IMR-90 (cell line): ENCODE measurements around the gene DTL. TPM values are rescaled to one million over a fixed set of nuclear protein-coding genes. Genes with fewer than 3 reads are reported as not detected.

ENCODE experiments used
- ATAC-seq: fragments of 200-7000 bp; cut with Tn5 transposase; 2 replicates; pipeline ENCODE4 v1.9.1; 2020; ENCODE audit warnings: low read depth, mild to moderate bottlenecking, moderate library complexity
- BruUV-seq: library from RNA; stranded (reverse); fragments of 400-500 nt; replicated peaks from 2 replicates; lab custom pipeline; 2021; lab: Mats Ljungman, UMichigan
- CTCF ChIA-PET: fragments of 300-600 bp; formaldehyde crosslinking; extraction: SDS; loops from one replicate; lab custom pipeline; 2021; ENCODE audit warnings: antibody characterized with exemption; lab: Yijun Ruan, JAX
- POLR2A ChIA-PET: fragments of 300-600 bp; sonication (Branson Sonifier 250); formaldehyde crosslinking; loops from one replicate; lab custom pipeline; 2022; ENCODE audit warnings: antibody characterized with exemption; ENCODE audit not compliant: unreplicated experiment; lab: Charles Lee
- DNase-seq: peaks from one replicate; pipeline ENCODE4 v3.0.0; 2013
- H2AFZ ChIP-seq: replicated peaks from 2 replicates; pipeline ENCODE3; 2013; ENCODE audit warnings: low read length, mild to moderate bottlenecking; ENCODE audit not compliant: poor library complexity
- H2AK5ac ChIP-seq: 2 replicates; pipeline ENCODE4 v1.6.1; 2013; ENCODE audit warnings: low read depth, low read length, inconsistent platforms
- H2AK9ac ChIP-seq: replicated peaks from 2 replicates; pipeline ENCODE3; 2013; ENCODE audit warnings: mild to moderate bottlenecking, low read depth, low read length, moderate library complexity; ENCODE audit not compliant: poor library complexity
- H2BK120ac ChIP-seq: 2 replicates; pipeline ENCODE4 v1.6.1; 2013; ENCODE audit warnings: low read depth, low read length, inconsistent platforms
- H2BK15ac ChIP-seq: 3 replicates; pipeline ENCODE4 v1.6.1; 2013; ENCODE audit warnings: low read depth, low read length, inconsistent platforms
- H2BK20ac ChIP-seq: 2 replicates; pipeline ENCODE4 v1.6.1; 2013; ENCODE audit warnings: low read depth, mild to moderate bottlenecking, inconsistent platforms, low read length, moderate library complexity
- H2BK5ac ChIP-seq: 2 replicates; pipeline ENCODE4 v1.6.1; 2013; ENCODE audit warnings: mild to moderate bottlenecking, low read depth, low read length, inconsistent platforms; ENCODE audit not compliant: poor library complexity, severe bottlenecking
- H3K14ac ChIP-seq: replicated peaks from 2 replicates; pipeline ENCODE4 v1.6.1; 2013; ENCODE audit warnings: low read depth, low read length, inconsistent platforms
- H3K18ac ChIP-seq: 2 replicates; pipeline ENCODE4 v1.6.1; 2013; ENCODE audit warnings: low read depth, low read length, control low read depth
- H3K23ac ChIP-seq: 2 replicates; pipeline ENCODE4 v1.6.1; 2013; ENCODE audit warnings: low read depth, low read length, inconsistent platforms
- H3K27ac ChIP-seq: 2 replicates; pipeline ENCODE4 v1.5.1; 2013; ENCODE audit warnings: mild to moderate bottlenecking, control low read depth, low read length; ENCODE audit not compliant: insufficient read depth
- H3K27me3 ChIP-seq: 2 replicates; pipeline ENCODE4 v1.6.1; 2013; ENCODE audit warnings: low read length; ENCODE audit not compliant: control insufficient read depth, insufficient read depth
- H3K36me3 ChIP-seq: 2 replicates; pipeline ENCODE4 v1.6.1; 2013; ENCODE audit warnings: low read length, mixed read lengths; ENCODE audit not compliant: control insufficient read depth, insufficient read depth
- H3K4ac ChIP-seq: 2 replicates; pipeline ENCODE4 v1.6.1; 2013; ENCODE audit warnings: low read depth, low read length, inconsistent platforms
- H3K4me1 ChIP-seq: 2 replicates; pipeline ENCODE4 v1.6.1; 2013; ENCODE audit warnings: low read length, mixed read lengths; ENCODE audit not compliant: control insufficient read depth, insufficient read depth
- H3K4me2 ChIP-seq: 2 replicates; pipeline ENCODE4 v1.6.1; 2013; ENCODE audit warnings: low read depth, mild to moderate bottlenecking, control low read depth, low read length, moderate library complexity
- H3K4me3 ChIP-seq: 2 replicates; pipeline ENCODE4 v1.5.1; 2013; ENCODE audit warnings: low read depth, mild to moderate bottlenecking, control low read depth, low read length, moderate library complexity; ENCODE audit not compliant: insufficient read depth
- H3K56ac ChIP-seq: 2 replicates; pipeline ENCODE4 v1.6.1; 2013; ENCODE audit warnings: low read length, inconsistent platforms; ENCODE audit not compliant: insufficient read depth; ENCODE audit errors: extremely low read depth
- H3K79me1 ChIP-seq, 2 experiments: 2 replicates each; pipeline ENCODE4 v1.6.1; 2013; ENCODE audit warnings: low read length in 2 of 2, inconsistent platforms in 1 of 2, low read depth in 1 of 2
- H3K9ac ChIP-seq: 2 replicates; pipeline ENCODE4 v1.6.1; 2013; ENCODE audit warnings: low read depth, low read length, control low read depth
- H3K9me1 ChIP-seq: 2 replicates; pipeline ENCODE4 v1.6.1; 2013; ENCODE audit warnings: low read length, inconsistent platforms; ENCODE audit not compliant: insufficient read depth
- H3K9me3 ChIP-seq: 2 replicates; pipeline ENCODE4 v1.6.1; 2013; ENCODE audit warnings: low read length; ENCODE audit not compliant: control insufficient read depth, insufficient read depth
- H4K20me1 ChIP-seq: 2 replicates; pipeline ENCODE4 v1.6.1; 2013; ENCODE audit warnings: low read length, inconsistent platforms; ENCODE audit not compliant: insufficient read depth
- H4K5ac ChIP-seq: 2 replicates; pipeline ENCODE4 v1.6.1; 2013; ENCODE audit warnings: mild to moderate bottlenecking, low read depth, low read length, control low read depth
- H4K8ac ChIP-seq, 2 experiments: 2 replicates each; pipeline ENCODE4 v1.6.1; 2013; ENCODE audit warnings: low read depth in 2 of 2, low read length in 2 of 2, control low read depth in 1 of 2, inconsistent platforms in 1 of 2
- H4K91ac ChIP-seq: 2 replicates; pipeline ENCODE4 v1.6.1; 2013; ENCODE audit warnings: low read depth, low read length, inconsistent platforms; ENCODE audit not compliant: insufficient read depth
- MAFK ChIP-seq: IDR thresholded peaks from 2 replicates; pipeline ENCODE4 v1.6.1; 2012; ENCODE audit warnings: low read depth, low read length, improper control_type of control experiment
- WGBS, 2 experiments: methylation state at CpG; one replicate each; pipeline versions ENCODE4 v1.1.5 to v1.1.7; 2013; ENCODE audit warnings: missing lambda C conversion rate in 2 of 2; ENCODE audit not compliant: insufficient read length in 1 of 2; ENCODE audit errors: extremely low coverage in 2 of 2; 5-methylcytosine and 5-hydroxymethylcytosine counted together
- dilution Hi-C: fragments of 300-500 bp; cut with HindIII; formaldehyde crosslinking; loops from one replicate; pipeline ENCODE4 v1.14.3; 2018; ENCODE audit warnings: low sequenced_read_pairs; ENCODE audit not compliant: unreplicated experiment
- in situ Hi-C: fragments of 300-500 bp; cut with MboI; formaldehyde crosslinking; loops from 3 replicates; pipeline ENCODE4 v1.14.3; 2019; ENCODE audit warnings: low sequenced_read_pairs, inconsistent platforms, mixed read lengths
- intact Hi-C: fragments of 100-400 bp; cut with micrococcal nuclease; formaldehyde crosslinking; loops from 2 replicates; pipeline ENCODE4 v1.10.0; 2022
- polyA plus RNA-seq, 3 experiments: library from polyadenylated mRNA; depleted of rRNA; stranded (reverse); fragments of >200 nt; gene quantifications; 2 replicates each; pipeline ENCODE4 v1.2.3, GENCODE V29; 2012; ENCODE audit warnings: low replicate concordance in 1 of 3
- total RNA-seq: library from RNA; depleted of rRNA; stranded (reverse); fragments of >200 nt; gene quantifications from 2 replicates; pipeline ENCODE4 v1.2.3, GENCODE V29; 2012

The DTL gene
- total and polyA plus RNA-seq, 2 of the 4 experiments (the other 2 are of a cell fraction): 11.8 to 19.9 TPM

DNA sequence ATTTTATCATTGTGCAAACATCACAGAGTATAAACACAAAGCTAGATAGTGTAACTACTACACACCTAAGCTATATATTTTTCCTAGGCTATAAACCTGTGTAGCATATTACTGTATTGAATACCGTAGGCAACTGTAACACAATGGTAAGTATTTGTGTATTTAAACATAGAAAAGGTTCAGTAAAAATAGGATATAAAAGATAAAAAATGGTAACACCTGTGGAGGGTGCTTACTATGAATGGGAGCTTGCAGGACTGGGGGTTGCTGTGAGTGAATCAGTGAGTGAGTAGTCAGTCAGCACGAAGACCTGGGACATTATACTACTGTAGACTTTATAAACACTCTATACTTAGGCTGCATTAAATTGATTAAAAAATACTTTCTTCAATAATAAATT, 4.1 kb downstream of the DTL start:
- no peaks in the 10 kb centered on the region; the same call in 1 of the 2 replicates for H3K9me1 ChIP-seq
- no peak overlapping the region for H2AFZ ChIP-seq
- 0 out of 2 replicates have a peak, but pooled peaks cover 3% of the 10 kb centered on the region for H4K20me1 ChIP-seq
- no peak overlapping the region for H4K91ac ChIP-seq
- no peaks in the 10 kb centered on the region for H3K9me3 ChIP-seq
- H3K4me1 ChIP-seq: peaks cover 3% of the 10 kb centered on the region; the same call in 1 of the 2 replicates
- CTCF ChIA-PET: interaction anchor here (1.9 kb wide), 1 partner anchor 359 kb away, joined by 5 read pairs; no protein-coding TSS in a partner anchor
- H2AK5ac ChIP-seq: no peak overlapping the region
- no peak overlapping the region for H3K4me2 ChIP-seq
- DNase-seq: no peak
- POLR2A ChIA-PET: no interaction called here
- no peak overlapping the region for H3K27ac ChIP-seq
- no peak overlapping the region for H2AK9ac ChIP-seq
- H3K56ac ChIP-seq: no peak overlapping the region
- peaks cover 14 to 30% of the 10 kb centered on the region in 2 experiments; a peak in 3 of 4 replicates for H3K79me1 ChIP-seq
- BruUV-seq: no TSS peak
- H3K36me3 ChIP-seq: no peaks in the 10 kb centered on the region
- dilution Hi-C loops (no loop called here), in situ Hi-C loops (loop anchor here (10.0 kb wide), 1 partner anchor 355 kb away; no protein-coding TSS in a partner anchor), intact Hi-C loops (no loop called here)
- no peak overlapping the region for H3K9ac ChIP-seq
- H2BK15ac ChIP-seq: no peak overlapping the region
- no peak overlapping the region for H3K14ac ChIP-seq
- H2BK120ac ChIP-seq: no peak overlapping the region
- no peak overlapping the region for H2BK5ac ChIP-seq
- no peak overlapping the region for H4K5ac ChIP-seq
- WGBS, 2 experiments: no CpG with 5 or more reads among the region's 2 CpGs
- no peak for TF ChIP-seq MAFK
- H3K18ac ChIP-seq: no peak overlapping the region
- no peak overlapping the region for H3K23ac ChIP-seq
- H3K4ac ChIP-seq: no peak overlapping the region
- ATAC-seq: no peak
- no peak overlapping the region for H2BK20ac ChIP-seq
- no peak overlapping the region for H4K8ac ChIP-seq
- no peaks in the 10 kb centered on the region for H3K27me3 ChIP-seq
- H3K4me3 ChIP-seq: no peak overlapping the region
